ENCODE data around the gene TAF4.
"Not testable (repeated sequence)": the region's sequence is repeated elsewhere in the genome, so short reads cannot be mapped to it uniquely, and the experiment has no call there.

The TAF4 gene

GRCh38 chr20:61954276-61955021 is 111.2 kb downstream of the TAF4 start:
- Histone ChIP-seq H3K4me3 (ENCODE audit: low read length) (no peak overlapping the region), H3K27ac (ENCODE audit: low read length) (no peak overlapping the region), H3K9me3 (ENCODE audit: control insufficient read depth, insufficient read depth, low read length) (no peaks in the 10 kb centered on the region), H3K36me3 (ENCODE audit: control insufficient read depth, insufficient read depth, low read length) (no peaks in the 10 kb centered on the region), H3K27me3 (ENCODE audit: control insufficient read depth, insufficient read depth, low read length) (no peaks in the 10 kb centered on the region), H3K4me1 (ENCODE audit: control insufficient read depth, insufficient read depth, low read length) (peaks cover 5% of the 10 kb centered on the region)
- 100% methylated on average over 1 of the region's 16 CpGs for WGBS (ENCODE audit: insufficient coverage, insufficient read length)
- no peak for DNase-seq (ENCODE audit: low read depth, low spot score)

- WGBS (ENCODE audit: insufficient coverage, insufficient read length): no CpG with 5 or more reads among the region's 20 CpGs
- no peaks in the 10 kb centered on the region for H3K9me3 ChIP-seq (ENCODE audit: control insufficient read depth, insufficient read depth, low read length)
- H3K27ac ChIP-seq (ENCODE audit: low read length): no peak overlapping the region
- H3K27me3 ChIP-seq (ENCODE audit: control insufficient read depth, insufficient read depth, low read length): no peaks in the 10 kb centered on the region
- H3K36me3 ChIP-seq (ENCODE audit: control insufficient read depth, insufficient read depth, low read length): no peaks in the 10 kb centered on the region
- no peak for DNase-seq (ENCODE audit: low read depth, low spot score)
- peaks cover 5% of the 10 kb centered on the region for H3K4me1 ChIP-seq (ENCODE audit: control insufficient read depth, insufficient read depth, low read length)
- no peak overlapping the region for H3K4me3 ChIP-seq (ENCODE audit: low read length)
These were observed 112.4 kb downstream of the TAF4 start for GRCh38 chr20:61953037-61954021.

DNA sequence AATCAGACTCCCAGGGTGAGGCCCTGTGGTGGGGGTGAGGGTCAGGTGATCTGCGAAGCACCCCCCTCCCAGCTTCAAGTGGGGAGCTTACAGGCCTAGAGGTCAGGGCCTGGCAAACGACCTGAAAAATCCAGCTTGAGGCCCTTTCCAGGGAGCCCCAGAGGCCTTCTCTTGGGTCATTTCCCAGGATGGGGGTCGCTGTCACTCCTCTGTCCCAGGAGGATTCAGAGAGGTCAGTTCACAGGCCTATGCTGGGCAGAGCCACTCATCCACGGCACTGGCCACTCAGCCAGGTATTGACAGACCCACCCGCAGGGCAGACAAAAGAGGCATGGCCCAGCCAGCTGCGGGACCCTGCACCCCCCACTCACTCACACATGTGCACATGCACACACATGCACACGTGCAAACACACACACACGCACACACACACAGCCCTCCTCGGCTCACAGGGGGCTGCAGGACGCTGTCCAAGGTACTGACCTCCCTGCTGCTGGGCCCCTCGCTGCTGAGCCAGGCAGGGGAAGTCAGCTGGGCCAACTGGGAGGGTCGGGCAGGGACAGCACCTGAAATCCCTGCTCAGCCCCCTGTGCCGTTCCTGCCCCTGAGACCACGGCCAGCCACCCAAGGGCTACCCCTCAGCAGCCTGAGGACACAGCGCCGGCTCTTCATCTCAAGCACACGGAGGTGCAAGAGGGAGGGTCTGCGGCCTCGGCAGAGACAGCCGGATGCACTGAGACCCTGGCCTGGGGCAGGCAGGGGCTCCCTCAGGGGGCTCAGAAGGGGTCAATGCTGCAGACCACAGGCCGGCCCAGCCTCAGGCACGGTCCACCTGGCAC is 113.8 kb downstream of the TAF4 start:
- WGBS (ENCODE audit: insufficient coverage, insufficient read length): no CpG with 5 or more reads among the region's 22 CpGs
- no peaks in the 10 kb centered on the region for H3K9me3 ChIP-seq (ENCODE audit: control insufficient read depth, insufficient read depth, low read length)
- no peak overlapping the region for H3K4me3 ChIP-seq (ENCODE audit: low read length)
- H3K27me3 ChIP-seq (ENCODE audit: control insufficient read depth, insufficient read depth, low read length): no peaks in the 10 kb centered on the region
- DNase-seq (ENCODE audit: low read depth, low spot score): no peak
- H3K4me1 ChIP-seq (ENCODE audit: control insufficient read depth, insufficient read depth, low read length): peaks cover 5% of the 10 kb centered on the region
- no peaks in the 10 kb centered on the region for H3K36me3 ChIP-seq (ENCODE audit: control insufficient read depth, insufficient read depth, low read length)
- H3K27ac ChIP-seq (ENCODE audit: low read length): no peak overlapping the region

DNA sequence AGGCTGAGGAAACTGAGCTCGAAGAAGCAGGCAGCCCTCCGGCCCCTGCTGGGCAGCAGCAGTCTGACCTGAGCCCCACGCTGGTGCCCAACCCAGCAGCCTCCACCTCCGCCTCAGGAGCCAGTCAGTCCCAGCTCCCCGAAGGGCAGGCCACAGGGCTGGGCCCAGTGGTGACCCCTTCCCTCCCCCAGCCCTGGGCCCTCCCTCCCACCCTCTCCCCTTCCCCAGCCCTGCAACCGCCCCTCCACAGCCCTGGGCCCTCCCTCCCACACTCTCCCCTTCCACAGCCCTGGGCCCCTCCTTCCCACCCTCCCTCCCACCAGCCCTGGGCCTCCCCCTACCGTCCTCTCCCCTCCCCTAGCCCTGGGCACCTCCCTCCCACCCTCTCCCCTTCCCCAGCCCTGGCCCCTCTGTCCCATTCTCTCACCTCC is 115.0 kb downstream of the TAF4 start:
- Histone ChIP-seq H3K36me3 (ENCODE audit: control insufficient read depth, insufficient read depth, low read length) (no peaks in the 10 kb centered on the region), H3K27ac (ENCODE audit: low read length) (no peak overlapping the region), H3K9me3 (ENCODE audit: control insufficient read depth, insufficient read depth, low read length) (no peaks in the 10 kb centered on the region), H3K4me3 (ENCODE audit: low read length) (no peak overlapping the region), H3K4me1 (ENCODE audit: control insufficient read depth, insufficient read depth, low read length) (peaks cover 5% of the 10 kb centered on the region), H3K27me3 (ENCODE audit: control insufficient read depth, insufficient read depth, low read length) (no peaks in the 10 kb centered on the region)
- no CpG with 5 or more reads among the region's 7 CpGs for WGBS (ENCODE audit: insufficient coverage, insufficient read length)
- no peak for DNase-seq (ENCODE audit: low read depth, low spot score)

DNA sequence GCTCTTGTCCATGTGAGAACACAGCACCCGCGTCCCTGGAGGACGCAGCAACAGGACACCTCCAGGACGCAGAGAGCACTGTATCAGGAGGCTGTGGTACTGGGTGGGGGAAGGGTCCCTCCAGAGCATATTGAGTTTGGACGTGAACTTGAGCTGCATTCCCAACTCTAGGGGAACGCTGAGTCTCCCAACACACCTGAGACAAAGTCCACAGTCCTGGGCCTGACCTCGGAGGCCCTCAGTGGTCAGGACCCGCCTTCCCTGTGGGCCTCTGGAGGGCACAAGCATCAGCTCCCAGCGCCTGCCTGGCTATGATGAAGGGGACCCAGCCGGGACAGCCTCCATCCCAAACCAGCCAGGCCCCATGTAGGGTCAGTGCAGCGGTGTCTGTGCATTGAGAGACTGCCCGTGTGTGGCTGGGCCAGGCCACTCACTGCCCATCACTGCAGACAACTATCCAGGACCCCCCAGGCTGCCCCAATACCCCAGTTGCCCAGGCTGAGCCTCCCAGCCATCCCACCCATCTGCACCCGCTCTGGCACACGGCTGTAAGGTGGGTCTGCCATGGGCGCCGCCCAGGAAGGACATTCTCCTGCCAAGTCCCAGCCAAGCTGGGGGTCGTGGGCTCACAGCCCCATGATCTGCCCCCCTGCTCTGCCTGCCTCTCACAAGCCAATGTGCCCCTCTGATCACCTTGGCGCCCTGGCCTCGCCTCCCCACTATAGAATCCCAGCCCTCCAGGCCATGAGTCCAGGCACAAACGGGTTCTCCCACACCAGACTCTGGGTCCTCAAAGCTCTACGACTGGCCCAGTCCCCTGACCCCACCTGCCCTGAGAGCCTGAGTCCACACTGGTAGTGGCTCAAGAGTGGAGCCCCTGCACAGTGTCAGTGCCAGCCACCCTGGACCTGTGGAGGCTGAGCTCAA is 115.7 kb downstream of the TAF4 start:
- H3K9me3 ChIP-seq (ENCODE audit: control insufficient read depth, insufficient read depth, low read length): no peaks in the 10 kb centered on the region
- no peaks in the 10 kb centered on the region for H3K27me3 ChIP-seq (ENCODE audit: control insufficient read depth, insufficient read depth, low read length)
- no peak for DNase-seq (ENCODE audit: low read depth, low spot score)
- peaks cover 5% of the 10 kb centered on the region for H3K4me1 ChIP-seq (ENCODE audit: control insufficient read depth, insufficient read depth, low read length)
- H3K4me3 ChIP-seq (ENCODE audit: low read length): no peak overlapping the region
- no CpG with 5 or more reads among the region's 21 CpGs for WGBS (ENCODE audit: insufficient coverage, insufficient read length)
- H3K27ac ChIP-seq (ENCODE audit: low read length): no peak overlapping the region
- H3K36me3 ChIP-seq (ENCODE audit: control insufficient read depth, insufficient read depth, low read length): no peaks in the 10 kb centered on the region

- H3K27me3 ChIP-seq (ENCODE audit: control insufficient read depth, insufficient read depth, low read length): no peaks in the 10 kb centered on the region
- no peak for DNase-seq (ENCODE audit: low read depth, low spot score)
- no peaks in the 10 kb centered on the region for H3K9me3 ChIP-seq (ENCODE audit: control insufficient read depth, insufficient read depth, low read length)
- no peak overlapping the region for H3K4me3 ChIP-seq (ENCODE audit: low read length)
- no peaks in the 10 kb centered on the region for H3K36me3 ChIP-seq (ENCODE audit: control insufficient read depth, insufficient read depth, low read length)
- peaks cover 2% of the 10 kb centered on the region for H3K4me1 ChIP-seq (ENCODE audit: control insufficient read depth, insufficient read depth, low read length)
- no peak overlapping the region for H3K27ac ChIP-seq (ENCODE audit: low read length)
- no CpG with 5 or more reads among the region's 7 CpGs for WGBS (ENCODE audit: insufficient coverage, insufficient read length)
These were observed 116.3 kb downstream of the TAF4 start for GRCh38 chr20:61949363-61949713.

DNA sequence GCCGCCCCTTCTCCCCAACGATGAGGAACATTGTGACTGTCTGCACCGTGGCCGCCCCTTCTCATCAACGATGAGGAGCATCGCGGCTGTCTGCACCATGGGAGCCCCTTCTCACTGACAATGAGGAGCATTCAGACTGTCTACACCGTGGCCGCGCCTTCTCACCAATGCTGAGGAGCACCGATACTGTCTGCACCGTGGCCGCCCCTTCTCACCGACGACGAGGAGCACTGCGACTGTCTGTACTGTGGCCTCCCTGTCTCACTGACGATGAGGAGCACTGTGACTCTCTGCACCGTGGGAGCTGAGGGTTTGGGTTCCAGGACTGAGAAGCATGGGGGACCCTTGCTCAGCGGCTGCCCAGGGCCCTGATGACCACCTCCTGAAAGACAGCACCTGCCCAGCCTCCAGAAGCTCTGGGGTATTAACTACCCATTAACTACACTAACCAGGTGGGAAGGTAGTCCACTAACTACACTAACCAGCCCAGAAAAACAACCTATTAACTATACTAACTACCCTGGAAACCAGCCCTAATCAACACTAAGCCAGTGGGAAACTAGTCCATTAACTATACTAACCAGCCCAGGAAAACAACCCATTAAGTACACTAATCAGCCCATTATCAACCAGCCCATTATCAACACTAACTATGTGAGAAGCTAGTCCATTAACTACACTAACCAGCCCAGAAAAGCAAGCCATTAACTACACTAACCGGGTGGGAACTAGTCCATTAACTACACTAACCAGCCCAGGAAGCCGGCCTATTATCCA is 116.9 kb downstream of the TAF4 start:
- no peak for DNase-seq (ENCODE audit: low read depth, low spot score)

GRCh38 chr20:61948056-61948455 is 117.6 kb downstream of the TAF4 start:
- not testable (repeated sequence) for DNase-seq (ENCODE audit: low read depth, low spot score); H3K4me1 ChIP-seq (ENCODE audit: control insufficient read depth, insufficient read depth, low read length); H3K9me3 ChIP-seq (ENCODE audit: control insufficient read depth, insufficient read depth, low read length); H3K36me3 ChIP-seq (ENCODE audit: control insufficient read depth, insufficient read depth, low read length); H3K4me3 ChIP-seq (ENCODE audit: low read length); H3K27me3 ChIP-seq (ENCODE audit: control insufficient read depth, insufficient read depth, low read length); H3K27ac ChIP-seq (ENCODE audit: low read length)
- no CpG with 5 or more reads among the region's 28 CpGs for WGBS (ENCODE audit: insufficient coverage, insufficient read length)

More for the DNA sequence above, 116.9 kb downstream of the TAF4 start:
- Histone ChIP-seq H3K4me1 (ENCODE audit: control insufficient read depth, insufficient read depth, low read length) (peaks cover 2% of the 10 kb centered on the region), H3K36me3 (ENCODE audit: control insufficient read depth, insufficient read depth, low read length) (no peaks in the 10 kb centered on the region), H3K4me3 (ENCODE audit: low read length) (no peak overlapping the region), H3K27ac (ENCODE audit: low read length) (no peak overlapping the region), H3K27me3 (ENCODE audit: control insufficient read depth, insufficient read depth, low read length) (no peaks in the 10 kb centered on the region), H3K9me3 (ENCODE audit: control insufficient read depth, insufficient read depth, low read length) (no peaks in the 10 kb centered on the region)
- WGBS (ENCODE audit: insufficient coverage, insufficient read length): no CpG with 5 or more reads among the region's 22 CpGs

GRCh38 chr20:61945495-61945894 is 120.2 kb downstream of the TAF4 start:
- H3K36me3 ChIP-seq (ENCODE audit: control insufficient read depth, insufficient read depth, low read length); H3K4me1 ChIP-seq (ENCODE audit: control insufficient read depth, insufficient read depth, low read length); H3K9me3 ChIP-seq (ENCODE audit: control insufficient read depth, insufficient read depth, low read length); DNase-seq (ENCODE audit: low read depth, low spot score); H3K27ac ChIP-seq (ENCODE audit: low read length); H3K27me3 ChIP-seq (ENCODE audit: control insufficient read depth, insufficient read depth, low read length); H3K4me3 ChIP-seq (ENCODE audit: low read length): not testable (repeated sequence)
- WGBS (ENCODE audit: insufficient coverage, insufficient read length): no CpG with 5 or more reads among the region's 29 CpGs

Measured in iPS DF 6.9 (cell line).